Measurements from ENCODE around the gene TMIE.
A peak's percentile ranks its signal among the peaks of the same experiment; 100 is the strongest.
"Not testable (repeated sequence)": the region's sequence is repeated elsewhere in the genome, so short reads cannot be mapped to it uniquely, and the experiment has no call there.

The TMIE gene

GRCh38 chr3:46729038-46729437 is 27.8 kb downstream of the TMIE start:
- DNase-seq: no peak

DNA sequence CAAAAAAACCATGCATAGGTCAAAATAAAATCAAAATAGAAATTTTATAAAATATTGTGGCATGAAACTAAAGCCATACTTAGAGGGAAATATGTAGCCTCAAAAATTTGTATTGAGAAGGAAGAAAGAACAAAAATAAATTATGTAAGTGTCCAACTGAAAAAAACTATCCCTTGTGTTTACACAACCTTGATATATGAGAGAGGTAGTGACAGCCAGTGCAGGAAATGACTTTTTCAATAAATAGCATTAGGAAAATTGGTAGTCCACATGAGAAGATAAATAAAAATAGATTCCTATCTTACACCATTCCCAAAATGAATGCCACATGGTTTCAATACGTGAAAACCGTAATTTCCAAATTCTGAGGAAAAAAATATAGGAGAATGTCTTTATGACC is 29.6 kb downstream of the TMIE start:
- no peak for DNase-seq

GRCh38 chr3:46731795-46732194 is 30.6 kb downstream of the TMIE start:
- no peak for DNase-seq

- no peak for DNase-seq
Observed at GRCh38 chr3:46733026-46733800, 32.0 kb downstream of the TMIE start.

- no peak for DNase-seq
Observed at GRCh38 chr3:46734773-46735172, 33.6 kb downstream of the TMIE start.

DNA sequence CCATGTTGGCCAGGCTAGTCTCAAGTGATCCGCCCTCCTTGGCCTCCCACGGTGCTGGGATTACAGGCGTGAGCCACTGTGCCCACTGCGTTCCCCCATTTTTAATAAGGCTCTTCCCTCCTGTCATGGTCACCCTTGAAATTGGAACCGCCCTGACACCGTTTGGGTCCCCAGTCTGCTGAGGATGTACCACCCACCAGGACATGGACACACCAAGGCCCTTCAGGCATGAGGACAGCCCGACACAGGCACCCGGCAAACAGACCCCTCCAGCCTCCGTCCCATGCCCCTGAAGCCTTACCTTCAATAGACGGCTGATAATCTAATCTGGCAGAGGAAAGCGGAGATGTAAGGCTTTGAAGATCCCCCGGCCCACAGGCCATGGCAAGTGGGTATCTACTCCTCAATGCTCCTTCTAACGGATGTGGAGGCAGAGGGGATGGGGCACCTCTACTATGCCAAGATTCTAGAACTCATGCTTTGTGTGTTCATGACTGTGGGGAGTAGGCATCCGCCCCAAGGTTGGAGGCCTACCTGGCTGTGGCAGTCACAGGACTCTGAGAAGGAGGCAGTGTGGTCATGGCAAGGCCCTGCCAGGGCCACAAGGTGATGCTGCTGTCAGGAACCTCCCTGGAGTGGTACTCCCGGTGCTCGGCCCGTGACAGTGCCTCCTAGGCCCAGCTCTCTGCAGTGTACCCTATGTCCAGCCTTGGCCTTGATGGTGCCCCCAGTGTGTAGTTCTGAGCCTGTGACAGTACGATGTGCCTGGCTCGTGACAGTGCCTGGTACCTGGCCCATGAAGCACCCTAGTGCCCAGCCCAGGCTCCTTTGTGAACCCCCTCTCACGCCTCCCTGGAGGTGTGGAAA is 35.0 kb downstream of the TMIE start:
- DNase-seq: no peak

DNA sequence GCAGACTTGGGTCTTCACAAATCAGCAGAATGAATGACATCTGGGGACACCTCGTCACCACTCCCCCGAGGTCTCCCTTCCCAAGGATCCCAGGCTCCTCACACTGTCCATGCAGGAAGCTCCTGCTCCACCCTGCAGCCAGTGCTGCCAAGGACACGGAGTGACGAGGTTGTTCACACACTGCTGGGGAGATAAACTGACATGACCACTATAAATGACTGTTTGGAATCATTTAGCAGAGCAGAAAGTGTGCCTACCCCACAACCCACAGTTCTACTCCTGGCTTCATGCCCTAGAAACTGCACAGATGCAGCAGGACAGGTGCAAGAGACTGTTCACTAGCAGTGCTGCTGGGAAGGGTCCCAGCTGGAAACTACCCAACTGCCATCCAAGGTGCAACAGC is 36.1 kb downstream of the TMIE start:
- no peak for DNase-seq

GRCh38 chr3:46739565-46739964 is 38.4 kb downstream of the TMIE start:
- not testable (repeated sequence) for DNase-seq

DNA sequence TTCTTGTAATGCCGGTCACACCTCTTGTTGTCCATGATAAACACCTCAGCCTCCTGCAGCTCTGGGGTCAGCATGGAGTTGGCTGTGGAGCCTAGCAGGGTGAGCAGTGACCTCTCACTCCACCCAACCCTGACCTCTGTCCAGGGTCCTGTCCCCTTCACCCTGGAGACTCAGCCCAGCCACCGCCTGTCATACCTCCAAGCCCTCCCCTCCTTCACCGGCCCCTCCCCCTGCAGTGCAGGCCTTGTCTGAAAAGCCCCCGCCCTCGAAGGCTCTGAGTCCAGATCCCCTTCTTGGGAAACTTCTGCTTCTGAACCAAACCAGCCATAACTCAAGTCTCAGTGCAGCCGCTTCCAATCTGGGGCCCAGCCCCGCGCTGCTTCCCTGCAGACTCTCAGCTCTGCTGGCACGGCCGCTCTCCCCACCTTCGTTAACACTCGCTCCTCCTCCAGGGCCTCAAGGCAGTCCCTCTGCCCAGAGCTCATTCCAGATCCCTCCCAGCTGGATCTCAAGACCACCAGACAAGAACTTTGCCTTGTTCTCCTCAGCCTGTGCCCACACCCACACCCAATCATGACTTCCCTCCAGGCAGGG is 41.9 kb downstream of the TMIE start:
- DNase-seq: no peak

- no peak for DNase-seq
Observed at GRCh38 chr3:46746711-46747110, 45.5 kb downstream of the TMIE start.

GRCh38 chr3:46748170-46748569 is 47.0 kb downstream of the TMIE start:
- DNase-seq: no peak

GRCh38 chr3:46749129-46749528 is 47.9 kb downstream of the TMIE start:
- peak in 1 of 2 experiments; percentile 5 for DNase-seq

DNA sequence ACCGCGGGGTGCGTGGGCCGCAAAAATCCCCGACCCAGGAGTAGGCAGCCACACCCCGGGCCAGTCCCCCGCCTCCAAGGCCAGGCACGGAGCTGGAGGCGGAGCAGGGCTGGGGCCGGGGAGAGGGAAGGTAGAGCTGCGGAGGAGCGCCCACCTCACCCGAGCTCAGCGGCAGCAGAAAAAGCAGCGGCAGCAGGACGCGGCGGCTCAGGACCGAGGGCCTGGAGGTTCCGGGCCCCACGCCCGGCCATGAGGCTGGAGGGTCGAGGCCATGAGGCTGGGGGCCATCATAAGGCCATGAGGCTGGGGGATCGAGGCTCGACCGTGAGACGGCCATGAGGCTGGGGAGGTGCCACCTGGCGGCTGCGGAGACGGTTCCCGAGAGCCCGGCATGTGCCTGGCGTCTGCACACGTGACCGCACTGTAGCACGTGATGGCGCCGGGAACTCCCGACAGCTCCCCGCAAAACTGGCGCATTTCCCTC is 49.4 kb downstream of the TMIE start:
- DNase-seq: no peak

DNA sequence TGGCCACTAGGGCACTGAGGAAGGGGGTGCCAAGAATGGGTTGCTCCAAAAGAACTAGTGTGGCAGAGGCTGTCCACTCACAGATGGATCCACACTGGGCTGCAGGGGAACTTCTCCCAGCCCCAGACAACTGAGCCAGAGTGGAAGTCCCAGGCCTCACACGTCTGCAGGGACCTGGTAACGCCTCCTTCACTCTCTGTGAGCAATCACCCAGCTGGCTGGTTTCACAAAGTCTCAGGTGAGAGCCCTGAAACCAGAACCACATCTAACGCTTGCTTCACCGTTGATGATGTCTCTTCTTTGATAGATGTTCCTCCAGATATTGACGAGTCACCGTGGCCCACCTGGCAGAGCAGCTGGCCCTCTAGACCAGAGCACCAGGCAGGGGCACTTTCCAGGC is 51.9 kb downstream of the TMIE start:
- not testable (repeated sequence) for DNase-seq

GRCh38 chr3:46755646-46756045 is 54.5 kb downstream of the TMIE start:
- DNase-seq: no peak

GRCh38 chr3:46756642-46757041 is 55.5 kb downstream of the TMIE start:
- DNase-seq: no peak

- no peak for DNase-seq
Observed at GRCh38 chr3:46759239-46760167, 58.3 kb downstream of the TMIE start.
